Epithelial cell of esophagus (primary cell): ENCODE measurements around the gene RNF213.

Experiments
- DNase-seq: peaks from one replicate; pipeline ENCODE4 v3.0.0; 2010; ENCODE audit warnings: low read depth
- H3K4me3 ChIP-seq: 2 replicates; pipeline ENCODE4 v1.5.1; 2011; ENCODE audit warnings: mild to moderate bottlenecking, low read length, control low read depth
- CTCF ChIP-seq: IDR thresholded peaks from 2 replicates; pipeline ENCODE4 v1.5.1; 2011; ENCODE audit warnings: low read depth, mild to moderate bottlenecking, low read length, control low read depth, inconsistent platforms; ENCODE audit not compliant: insufficient read depth; ENCODE audit errors: missing control alignments

RNF213 gene

GRCh38 chr17:80224683-80225082 lies 36.0 kb upstream of the RNF213 start:
- DNase-seq: no peak
- no peak for TF ChIP-seq CTCF
- no peak overlapping the region for H3K4me3 ChIP-seq

DNA sequence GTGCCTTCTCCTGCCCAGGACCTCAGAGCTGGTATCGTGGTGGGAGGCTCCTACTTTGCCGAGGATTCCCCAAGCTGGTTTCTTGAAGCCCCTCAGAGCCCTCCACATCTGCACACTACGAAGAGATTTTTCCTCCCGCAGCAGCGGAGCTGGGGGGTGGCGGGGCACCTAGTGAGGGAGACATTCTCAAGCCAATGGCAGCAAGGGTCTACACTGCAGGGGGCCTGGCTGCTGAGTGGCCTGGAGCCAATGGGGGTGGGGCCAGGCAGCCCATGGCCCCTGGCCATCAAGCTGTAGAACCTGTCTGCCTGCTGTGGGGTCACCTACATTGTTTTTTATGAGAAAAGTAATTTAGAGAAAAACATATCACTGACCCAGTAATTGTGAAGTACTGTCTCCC lies 35.4 kb upstream of the RNF213 start:
- TF ChIP-seq CTCF: no peak
- DNase-seq: no peak
- no peak overlapping the region for H3K4me3 ChIP-seq

- H3K4me3 ChIP-seq: no peak overlapping the region
- DNase-seq: no peak
- no peak for TF ChIP-seq CTCF
Measured at GRCh38 chr17:80227156-80227555, 33.5 kb upstream of the RNF213 start.

DNA sequence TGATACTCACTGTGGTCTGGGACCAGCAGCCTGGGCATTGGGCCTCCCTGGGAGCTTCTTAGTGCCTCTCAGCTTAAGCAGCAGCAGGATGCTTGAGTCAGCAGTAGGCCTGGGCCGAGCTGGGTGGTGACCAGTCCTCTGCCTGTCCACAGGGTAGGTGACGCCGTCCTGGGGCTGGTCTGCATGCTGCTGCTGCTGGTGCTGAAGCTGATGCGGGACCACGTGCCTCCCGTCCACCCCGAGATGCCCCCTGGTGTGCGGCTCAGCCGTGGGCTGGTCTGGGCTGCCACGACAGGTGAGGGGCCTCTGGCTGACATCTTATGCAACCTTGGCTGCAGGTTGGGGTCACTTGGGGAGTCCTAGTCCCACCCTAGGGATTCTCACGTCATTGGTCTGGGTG lies 33.0 kb upstream of the RNF213 start:
- no peak for DNase-seq
- no peak overlapping the region for H3K4me3 ChIP-seq
- TF ChIP-seq CTCF: no peak

- no peak for TF ChIP-seq CTCF
- no peak for DNase-seq
Measured at GRCh38 chr17:80228477-80228876, 32.2 kb upstream of the RNF213 start.

GRCh38 chr17:80229011-80229410 lies 31.6 kb upstream of the RNF213 start:
- no peak for TF ChIP-seq CTCF
- no peak overlapping the region for H3K4me3 ChIP-seq
- DNase-seq: peak; percentile 18

More at GRCh38 chr17:80228477-80228876, 32.2 kb upstream of the RNF213 start:
- no peak overlapping the region for H3K4me3 ChIP-seq

DNA sequence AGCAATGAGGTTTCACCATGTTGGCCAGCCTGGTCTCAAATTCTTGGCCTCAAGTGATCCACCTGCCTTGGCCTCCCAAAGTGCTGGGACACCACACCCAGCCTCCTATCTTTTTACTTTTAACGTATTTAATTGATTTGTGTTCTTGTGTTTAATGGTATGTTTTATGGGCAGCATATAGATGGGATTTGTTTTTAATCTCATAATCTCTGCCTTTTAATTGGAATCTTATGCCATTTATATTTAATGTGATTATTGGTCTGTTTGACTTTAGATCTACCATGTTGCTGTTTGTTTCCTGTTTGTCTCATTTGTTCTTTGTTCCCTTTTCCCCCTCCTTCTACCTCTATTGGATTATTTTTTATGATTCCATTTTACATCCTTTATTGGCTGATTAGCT lies 28.2 kb upstream of the RNF213 start:
- TF ChIP-seq CTCF: no peak
- H3K4me3 ChIP-seq: no peak overlapping the region
- DNase-seq: no peak
